Measurements from ENCODE around the gene FARP2.
"Not testable (repeated sequence)": the region's sequence is repeated elsewhere in the genome, so short reads cannot be mapped to it uniquely, and the experiment has no call there.

FARP2 gene

GRCh38 chr2:241392753-241393152, 36.7 kb downstream of the FARP2 start:
- H3K27ac ChIP-seq (ENCODE audit: low read depth, low read length); H3K9me3 ChIP-seq (ENCODE audit: low read length); H3K4me3 ChIP-seq (ENCODE audit: low read depth in 1 of 2, low read length in 2 of 2); H3K36me3 ChIP-seq (ENCODE audit: insufficient read depth, low read length); H3K27me3 ChIP-seq (ENCODE audit: control insufficient read depth in 1 of 2, insufficient read depth in 2 of 2, low read length in 2 of 2); H3K9ac ChIP-seq (ENCODE audit: low read length); H3K4me1 ChIP-seq (ENCODE audit: insufficient read depth, low read length): not testable (repeated sequence)

GRCh38 chr2:241393524-241394196, 37.6 kb downstream of the FARP2 start:
- no peak overlapping the region for H3K9ac ChIP-seq (ENCODE audit: low read length)
- no peaks in the 10 kb centered on the region for H3K9me3 ChIP-seq (ENCODE audit: low read length)

GRCh38 chr2:241396809-241397208, 40.7 kb downstream of the FARP2 start:
- H3K27ac ChIP-seq (ENCODE audit: low read depth, low read length); H3K27me3 ChIP-seq (ENCODE audit: control insufficient read depth in 1 of 2, insufficient read depth in 2 of 2, low read length in 2 of 2); H3K9me3 ChIP-seq (ENCODE audit: low read length); H3K36me3 ChIP-seq (ENCODE audit: insufficient read depth, low read length); H3K9ac ChIP-seq (ENCODE audit: low read length); H3K4me1 ChIP-seq (ENCODE audit: insufficient read depth, low read length); H3K4me3 ChIP-seq (ENCODE audit: low read depth in 1 of 2, low read length in 2 of 2): not testable (repeated sequence)

More at GRCh38 chr2:241393524-241394196, 37.6 kb downstream of the FARP2 start:
- Histone ChIP-seq H3K4me3 (ENCODE audit: low read depth in 1 of 2, low read length in 2 of 2) (no peak overlapping the region), H3K27ac (ENCODE audit: low read depth, low read length) (no peak overlapping the region), H3K4me1 (ENCODE audit: insufficient read depth, low read length) (no peaks in the 10 kb centered on the region), H3K27me3 (ENCODE audit: control insufficient read depth in 1 of 2, insufficient read depth in 2 of 2, low read length in 2 of 2) (no peaks in the 10 kb centered on the region), H3K36me3 (ENCODE audit: insufficient read depth, low read length) (no peaks in the 10 kb centered on the region)

- Histone ChIP-seq H3K27me3 (ENCODE audit: control insufficient read depth in 1 of 2, insufficient read depth in 2 of 2, low read length in 2 of 2) (no peaks in the 10 kb centered on the region), H3K9me3 (ENCODE audit: low read length) (no peaks in the 10 kb centered on the region), H3K36me3 (ENCODE audit: insufficient read depth, low read length) (peaks cover 5% of the 10 kb centered on the region), H3K27ac (ENCODE audit: low read depth, low read length) (no peak overlapping the region), H3K4me1 (ENCODE audit: insufficient read depth, low read length) (no peaks in the 10 kb centered on the region), H3K9ac (ENCODE audit: low read length) (no peak overlapping the region), H3K4me3 (ENCODE audit: low read depth in 1 of 2, low read length in 2 of 2) (no peak overlapping the region)
These were observed 44.1 kb downstream of the FARP2 start for GRCh38 chr2:241399941-241400922.

- no peak overlapping the region for H3K9ac ChIP-seq (ENCODE audit: low read length)
- H3K36me3 ChIP-seq (ENCODE audit: insufficient read depth, low read length) = peaks cover 50% of the 10 kb centered on the region
- H3K9me3 ChIP-seq (ENCODE audit: low read length) = no peaks in the 10 kb centered on the region
- no peaks in the 10 kb centered on the region for H3K27me3 ChIP-seq (ENCODE audit: control insufficient read depth in 1 of 2, insufficient read depth in 2 of 2, low read length in 2 of 2)
- H3K4me3 ChIP-seq (ENCODE audit: low read depth in 1 of 2, low read length in 2 of 2) = no peak overlapping the region
- H3K27ac ChIP-seq (ENCODE audit: low read depth, low read length) = no peak overlapping the region
- H3K4me1 ChIP-seq (ENCODE audit: insufficient read depth, low read length) = no peaks in the 10 kb centered on the region
These were observed 52.8 kb downstream of the FARP2 start for GRCh38 chr2:241408849-241409248.

- H3K9ac ChIP-seq (ENCODE audit: low read length) = no peak overlapping the region
- H3K27me3 ChIP-seq (ENCODE audit: control insufficient read depth in 1 of 2, insufficient read depth in 2 of 2, low read length in 2 of 2) = no peaks in the 10 kb centered on the region
- H3K27ac ChIP-seq (ENCODE audit: low read depth, low read length) = no peak overlapping the region
- no peaks in the 10 kb centered on the region for H3K9me3 ChIP-seq (ENCODE audit: low read length)
- peaks cover 60% of the 10 kb centered on the region for H3K36me3 ChIP-seq (ENCODE audit: insufficient read depth, low read length)
- no peak overlapping the region for H3K4me3 ChIP-seq (ENCODE audit: low read depth in 1 of 2, low read length in 2 of 2)
- no peaks in the 10 kb centered on the region for H3K4me1 ChIP-seq (ENCODE audit: insufficient read depth, low read length)
These were observed 54.7 kb downstream of the FARP2 start for GRCh38 chr2:241410739-241411176.

GRCh38 chr2:241412144-241412543, 56.1 kb downstream of the FARP2 start:
- peaks cover 59% of the 10 kb centered on the region for H3K36me3 ChIP-seq (ENCODE audit: insufficient read depth, low read length)

GRCh38 chr2:241413501-241413900, 57.4 kb downstream of the FARP2 start:
- not testable (repeated sequence) for H3K27me3 ChIP-seq (ENCODE audit: control insufficient read depth in 1 of 2, insufficient read depth in 2 of 2, low read length in 2 of 2); H3K9ac ChIP-seq (ENCODE audit: low read length); H3K27ac ChIP-seq (ENCODE audit: low read depth, low read length); H3K9me3 ChIP-seq (ENCODE audit: low read length); H3K4me1 ChIP-seq (ENCODE audit: insufficient read depth, low read length); H3K4me3 ChIP-seq (ENCODE audit: low read depth in 1 of 2, low read length in 2 of 2)
- H3K36me3 ChIP-seq (ENCODE audit: insufficient read depth, low read length) = peaks cover 53% of the 10 kb centered on the region

More at GRCh38 chr2:241412144-241412543, 56.1 kb downstream of the FARP2 start:
- Histone ChIP-seq H3K9ac (ENCODE audit: low read length) (no peak overlapping the region), H3K4me1 (ENCODE audit: insufficient read depth, low read length) (no peaks in the 10 kb centered on the region), H3K4me3 (ENCODE audit: low read depth in 1 of 2, low read length in 2 of 2) (no peak overlapping the region), H3K9me3 (ENCODE audit: low read length) (no peaks in the 10 kb centered on the region), H3K27me3 (ENCODE audit: control insufficient read depth in 1 of 2, insufficient read depth in 2 of 2, low read length in 2 of 2) (no peaks in the 10 kb centered on the region), H3K27ac (ENCODE audit: low read depth, low read length) (no peak overlapping the region)

GRCh38 chr2:241413929-241414580, 58.0 kb downstream of the FARP2 start:
- Histone ChIP-seq H3K9ac (ENCODE audit: low read length) (no peak overlapping the region), H3K4me3 (ENCODE audit: low read depth in 1 of 2, low read length in 2 of 2) (no peak overlapping the region), H3K27me3 (ENCODE audit: control insufficient read depth in 1 of 2, insufficient read depth in 2 of 2, low read length in 2 of 2) (no peaks in the 10 kb centered on the region), H3K9me3 (ENCODE audit: low read length) (no peaks in the 10 kb centered on the region), H3K27ac (ENCODE audit: low read depth, low read length) (no peak overlapping the region), H3K4me1 (ENCODE audit: insufficient read depth, low read length) (no peaks in the 10 kb centered on the region), H3K36me3 (ENCODE audit: insufficient read depth, low read length) (peaks cover 53% of the 10 kb centered on the region)

- Histone ChIP-seq H3K36me3 (ENCODE audit: insufficient read depth, low read length) (peaks cover 47% of the 10 kb centered on the region), H3K9me3 (ENCODE audit: low read length) (no peaks in the 10 kb centered on the region), H3K27ac (ENCODE audit: low read depth, low read length) (no peak overlapping the region), H3K9ac (ENCODE audit: low read length) (no peak overlapping the region), H3K4me1 (ENCODE audit: insufficient read depth, low read length) (no peaks in the 10 kb centered on the region), H3K27me3 (ENCODE audit: control insufficient read depth in 1 of 2, insufficient read depth in 2 of 2, low read length in 2 of 2) (no peaks in the 10 kb centered on the region), H3K4me3 (ENCODE audit: low read depth in 1 of 2, low read length in 2 of 2) (no peak overlapping the region)
These were observed 59.1 kb downstream of the FARP2 start for GRCh38 chr2:241415196-241415595.

- H3K27ac ChIP-seq (ENCODE audit: low read depth, low read length) = no peak overlapping the region
- H3K9ac ChIP-seq (ENCODE audit: low read length) = no peak overlapping the region
- H3K4me3 ChIP-seq (ENCODE audit: low read depth in 1 of 2, low read length in 2 of 2) = no peak overlapping the region
- no peaks in the 10 kb centered on the region for H3K9me3 ChIP-seq (ENCODE audit: low read length)
- H3K27me3 ChIP-seq (ENCODE audit: control insufficient read depth in 1 of 2, insufficient read depth in 2 of 2, low read length in 2 of 2) = no peaks in the 10 kb centered on the region
- peaks cover 33% of the 10 kb centered on the region for H3K36me3 ChIP-seq (ENCODE audit: insufficient read depth, low read length)
- H3K4me1 ChIP-seq (ENCODE audit: insufficient read depth, low read length) = no peaks in the 10 kb centered on the region
These were observed 61.5 kb downstream of the FARP2 start for GRCh38 chr2:241417626-241418025.
